ENCODE data around the gene DIP2C. TPM values are rescaled to one million over a fixed set of nuclear protein-coding genes. Genes with fewer than 3 reads are reported as not detected.

DIP2C gene
- total RNA-seq, 2 donors from 2014 or later: 13.0 to 13.7 TPM

GRCh38 chr10:490891-491571, 198.4 kb downstream of the DIP2C start:
- Mint-ChIP-seq H3K27me3 (ENCODE audit: insufficient read depth) (peaks cover 3% of the 10 kb centered on the region), H3K4me3 (no peak overlapping the region), H3K27ac (no peak overlapping the region), H3K4me1 (peaks cover 23% of the 10 kb centered on the region), H3K36me3 (ENCODE audit: low read depth) (no peaks in the 10 kb centered on the region), H3K9me3 (no peaks in the 10 kb centered on the region)
- H3K27me3 ChIP-seq (ENCODE audit: control insufficient read depth, insufficient read depth, low read length, poor library complexity, severe bottlenecking): peaks cover 5% of the 10 kb centered on the region
- TF ChIP-seq, protein P1, sequence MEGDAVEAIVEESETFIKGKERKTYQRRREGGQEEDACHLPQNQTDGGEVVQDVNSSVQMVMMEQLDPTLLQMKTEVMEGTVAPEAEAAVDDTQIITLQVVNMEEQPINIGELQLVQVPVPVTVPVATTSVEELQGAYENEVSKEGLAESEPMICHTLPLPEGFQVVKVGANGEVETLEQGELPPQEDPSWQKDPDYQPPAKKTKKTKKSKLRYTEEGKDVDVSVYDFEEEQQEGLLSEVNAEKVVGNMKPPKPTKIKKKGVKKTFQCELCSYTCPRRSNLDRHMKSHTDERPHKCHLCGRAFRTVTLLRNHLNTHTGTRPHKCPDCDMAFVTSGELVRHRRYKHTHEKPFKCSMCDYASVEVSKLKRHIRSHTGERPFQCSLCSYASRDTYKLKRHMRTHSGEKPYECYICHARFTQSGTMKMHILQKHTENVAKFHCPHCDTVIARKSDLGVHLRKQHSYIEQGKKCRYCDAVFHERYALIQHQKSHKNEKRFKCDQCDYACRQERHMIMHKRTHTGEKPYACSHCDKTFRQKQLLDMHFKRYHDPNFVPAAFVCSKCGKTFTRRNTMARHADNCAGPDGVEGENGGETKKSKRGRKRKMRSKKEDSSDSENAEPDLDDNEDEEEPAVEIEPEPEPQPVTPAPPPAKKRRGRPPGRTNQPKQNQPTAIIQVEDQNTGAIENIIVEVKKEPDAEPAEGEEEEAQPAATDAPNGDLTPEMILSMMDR (conservative IDR thresholded peaks at IDR 0.05): no peak
- no peaks in the 10 kb centered on the region for H3K4me1 ChIP-seq (ENCODE audit: control insufficient read depth, insufficient read depth, low read length)
- DNase-seq: no peak
- no peak overlapping the region for H3K27ac ChIP-seq (ENCODE audit: low read depth, low read length)
- H3K9ac ChIP-seq (ENCODE audit: extremely low read depth, low read length, poor library complexity, severe bottlenecking): no peak overlapping the region
- no peak overlapping the region for H3K4me3 ChIP-seq (ENCODE audit: low read length)
- no peaks in the 10 kb centered on the region for H3K9me3 ChIP-seq (ENCODE audit: control insufficient read depth, low read length)
- no peaks in the 10 kb centered on the region for H3K36me3 ChIP-seq (ENCODE audit: control insufficient read depth, insufficient read depth, low read length)
- WGBS, 2 experiments (ENCODE audit: insufficient coverage in 1 of 2, insufficient read length in 1 of 2): 75 to 81% methylated on average over 17 to 23 of the region's 23 CpGs

DNA sequence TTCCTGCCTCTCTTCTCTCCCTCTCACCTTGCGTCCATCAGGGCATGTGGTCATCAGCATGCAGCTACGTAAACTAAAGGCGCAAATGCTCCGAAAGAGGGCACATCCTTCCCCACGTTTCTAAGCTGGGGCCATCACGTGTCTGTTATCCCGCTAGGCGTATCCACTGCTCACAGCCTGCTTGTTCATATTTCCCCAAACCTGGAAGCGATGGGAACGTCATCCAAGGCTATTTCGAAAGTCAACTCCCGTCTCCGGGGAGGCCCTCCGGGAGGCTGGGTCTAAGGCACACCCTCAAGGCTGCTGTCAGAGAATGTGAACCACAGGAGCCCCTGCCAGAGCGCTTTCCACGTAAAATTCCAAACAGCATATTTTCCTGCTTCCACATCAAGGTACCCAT, 199.2 kb downstream of the DIP2C start:
- WGBS, 2 experiments (ENCODE audit: insufficient coverage in 1 of 2, insufficient read length in 1 of 2): 94 to 97% methylated on average over 14 to 16 of the region's 16 CpGs
- Histone ChIP-seq H3K4me3 (ENCODE audit: low read length) (no peak overlapping the region), H3K36me3 (ENCODE audit: control insufficient read depth, insufficient read depth, low read length) (no peaks in the 10 kb centered on the region), H3K27me3 (ENCODE audit: control insufficient read depth, insufficient read depth, low read length, poor library complexity, severe bottlenecking) (peaks cover 13% of the 10 kb centered on the region), H3K27ac (ENCODE audit: low read depth, low read length) (no peak overlapping the region), H3K9ac (ENCODE audit: extremely low read depth, low read length, poor library complexity, severe bottlenecking) (no peak overlapping the region), H3K9me3 (ENCODE audit: control insufficient read depth, low read length) (no peaks in the 10 kb centered on the region), H3K4me1 (ENCODE audit: control insufficient read depth, insufficient read depth, low read length) (no peaks in the 10 kb centered on the region)
- DNase-seq: no peak
- TF ChIP-seq, protein P1 (conservative IDR thresholded peaks at IDR 0.05): no peak
- no peak overlapping the region for H3K27ac Mint-ChIP-seq
- H3K4me1 Mint-ChIP-seq: peaks cover 23% of the 10 kb centered on the region
- H3K27me3 Mint-ChIP-seq (ENCODE audit: insufficient read depth): peaks cover 3% of the 10 kb centered on the region
- no peaks in the 10 kb centered on the region for H3K36me3 Mint-ChIP-seq (ENCODE audit: low read depth)
- no peak overlapping the region for H3K4me3 Mint-ChIP-seq
- no peaks in the 10 kb centered on the region for H3K9me3 Mint-ChIP-seq

- peaks cover under 1% of the 10 kb centered on the region for H3K27me3 Mint-ChIP-seq (ENCODE audit: insufficient read depth)
These were observed 200.1 kb downstream of the DIP2C start for GRCh38 chr10:489330-489729.

More at GRCh38 chr10:489330-489729, 200.1 kb downstream of the DIP2C start:
- H3K27ac Mint-ChIP-seq: no peak overlapping the region
- TF ChIP-seq, protein P1 (conservative IDR thresholded peaks at IDR 0.05): no peak
- no peak overlapping the region for H3K27ac ChIP-seq (ENCODE audit: low read depth, low read length)
- no peaks in the 10 kb centered on the region for H3K9me3 Mint-ChIP-seq
- H3K4me3 Mint-ChIP-seq: no peak overlapping the region
- H3K36me3 Mint-ChIP-seq (ENCODE audit: low read depth): no peaks in the 10 kb centered on the region
- WGBS, 2 experiments (ENCODE audit: insufficient coverage in 1 of 2, insufficient read length in 1 of 2): 92 to 93% methylated on average over 4 to 7 of the region's 11 CpGs
- H3K36me3 ChIP-seq (ENCODE audit: control insufficient read depth, insufficient read depth, low read length): peaks cover 3% of the 10 kb centered on the region
- no peak for DNase-seq
- no peak overlapping the region for H3K9ac ChIP-seq (ENCODE audit: extremely low read depth, low read length, poor library complexity, severe bottlenecking)
- H3K27me3 ChIP-seq (ENCODE audit: control insufficient read depth, insufficient read depth, low read length, poor library complexity, severe bottlenecking): peaks cover 18% of the 10 kb centered on the region
- no peak overlapping the region for H3K4me3 ChIP-seq (ENCODE audit: low read length)
- H3K4me1 Mint-ChIP-seq: peaks cover 23% of the 10 kb centered on the region
- no peaks in the 10 kb centered on the region for H3K4me1 ChIP-seq (ENCODE audit: control insufficient read depth, insufficient read depth, low read length)
- H3K9me3 ChIP-seq (ENCODE audit: control insufficient read depth, low read length): no peaks in the 10 kb centered on the region
